Measurements from ENCODE around the gene PSMG4. TPM values are rescaled to one million over a fixed set of nuclear protein-coding genes. Genes with fewer than 3 reads are reported as not detected.

PSMG4 gene
- total RNA-seq, 1 experiment from 2014 or later = 20.9 TPM

GRCh38 chr6:3308106-3308505 is 49.4 kb downstream of the PSMG4 start:
- ChIA-PET CTCF (no interaction called here), POLR2A (no interaction called here)
- H3K4me1 Mint-ChIP-seq (ENCODE audit: low read depth, unreplicated experiment) = no peaks in the 10 kb centered on the region
- Histone ChIP-seq H3K9me3 (no peaks in the 10 kb centered on the region), H3K27me3 (replicated peaks; ENCODE audit: control insufficient read depth, insufficient read depth, low read length) (no peaks in the 10 kb centered on the region), H3K4me1 (no peaks in the 10 kb centered on the region), H3K4me3 (ENCODE audit: low read depth, low read length) (no peak overlapping the region), H3K36me3 (ENCODE audit: control insufficient read depth, insufficient read depth, low read length) (peaks cover 1% of the 10 kb centered on the region; the same call in 1 of the 2 replicates)
- H3K27me3 Mint-ChIP-seq (ENCODE audit: insufficient read depth, unreplicated experiment) = no peaks in the 10 kb centered on the region
- no peak overlapping the region for H3K27ac Mint-ChIP-seq (ENCODE audit: unreplicated experiment)
- H3K9me3 Mint-ChIP-seq (ENCODE audit: unreplicated experiment) = no peaks in the 10 kb centered on the region
- intact Hi-C loops (cut with micrococcal nuclease; ENCODE audit: unreplicated experiment) = no loop called here
- H3K36me3 Mint-ChIP-seq (ENCODE audit: insufficient read depth, unreplicated experiment) = peaks cover 51% of the 10 kb centered on the region
- BruUV-seq (replicated peaks) = no TSS peak
- no peak overlapping the region for H3K4me3 Mint-ChIP-seq (ENCODE audit: unreplicated experiment)
- DNase-seq = no peak
- TF ChIP-seq CTCF (IDR thresholded peaks at IDR 0.05; ENCODE audit: insufficient read depth in 1 of 2, low read depth in 1 of 2, low read length in 1 of 2, severe bottlenecking in 1 of 2, unreplicated experiment in 1 of 2) = no peak

GRCh38 chr6:3309391-3310050 is 50.8 kb downstream of the PSMG4 start:
- no peak for DNase-seq
- ChIA-PET CTCF (no interaction called here), POLR2A (no interaction called here)
- no peaks in the 10 kb centered on the region for H3K9me3 ChIP-seq
- no peaks in the 10 kb centered on the region for H3K27me3 Mint-ChIP-seq (ENCODE audit: insufficient read depth, unreplicated experiment)
- no peaks in the 10 kb centered on the region for H3K9me3 Mint-ChIP-seq (ENCODE audit: unreplicated experiment)
- H3K4me1 Mint-ChIP-seq (ENCODE audit: low read depth, unreplicated experiment) = no peaks in the 10 kb centered on the region
- intact Hi-C loops (cut with micrococcal nuclease; ENCODE audit: unreplicated experiment) = no loop called here
- no peak overlapping the region for H3K27ac Mint-ChIP-seq (ENCODE audit: unreplicated experiment)
- H3K4me1 ChIP-seq = no peaks in the 10 kb centered on the region
- peaks cover 46% of the 10 kb centered on the region for H3K36me3 Mint-ChIP-seq (ENCODE audit: insufficient read depth, unreplicated experiment)
- peaks cover 1% of the 10 kb centered on the region; the same call in 1 of the 2 replicates for H3K36me3 ChIP-seq (ENCODE audit: control insufficient read depth, insufficient read depth, low read length)
- H3K4me3 ChIP-seq (ENCODE audit: low read depth, low read length) = no peak overlapping the region
- no peak for TF ChIP-seq CTCF (IDR thresholded peaks at IDR 0.05; ENCODE audit: insufficient read depth in 1 of 2, low read depth in 1 of 2, low read length in 1 of 2, severe bottlenecking in 1 of 2, unreplicated experiment in 1 of 2)
- BruUV-seq (replicated peaks) = no TSS peak
- no peaks in the 10 kb centered on the region for H3K27me3 ChIP-seq (replicated peaks; ENCODE audit: control insufficient read depth, insufficient read depth, low read length)
- H3K4me3 Mint-ChIP-seq (ENCODE audit: unreplicated experiment) = no peak overlapping the region

- Mint-ChIP-seq H3K36me3 (ENCODE audit: insufficient read depth, unreplicated experiment) (peaks cover 42% of the 10 kb centered on the region), H3K9me3 (ENCODE audit: unreplicated experiment) (no peaks in the 10 kb centered on the region), H3K4me1 (ENCODE audit: low read depth, unreplicated experiment) (no peaks in the 10 kb centered on the region), H3K4me3 (ENCODE audit: unreplicated experiment) (no peak overlapping the region), H3K27me3 (ENCODE audit: insufficient read depth, unreplicated experiment) (no peaks in the 10 kb centered on the region), H3K27ac (ENCODE audit: unreplicated experiment) (no peak overlapping the region)
- H3K36me3 ChIP-seq (ENCODE audit: control insufficient read depth, insufficient read depth, low read length) = peaks cover 1% of the 10 kb centered on the region; the same call in 1 of the 2 replicates
- no peaks in the 10 kb centered on the region for H3K27me3 ChIP-seq (replicated peaks; ENCODE audit: control insufficient read depth, insufficient read depth, low read length)
- no peaks in the 10 kb centered on the region for H3K9me3 ChIP-seq
- no peak for TF ChIP-seq CTCF (IDR thresholded peaks at IDR 0.05; ENCODE audit: insufficient read depth in 1 of 2, low read depth in 1 of 2, low read length in 1 of 2, severe bottlenecking in 1 of 2, unreplicated experiment in 1 of 2)
- intact Hi-C loops (cut with micrococcal nuclease; ENCODE audit: unreplicated experiment) = no loop called here
- CTCF ChIA-PET = no interaction called here
- no peak overlapping the region for H3K4me3 ChIP-seq (ENCODE audit: low read depth, low read length)
- no peaks in the 10 kb centered on the region for H3K4me1 ChIP-seq
- POLR2A ChIA-PET = no interaction called here
- BruUV-seq (replicated peaks) = no TSS peak
- no peak for DNase-seq
Observed at GRCh38 chr6:3310051-3310448, 51.3 kb downstream of the PSMG4 start.
